Stimulated activated CD8-positive, alpha-beta memory T cell treated with anti-CD3 and anti-CD28 coated beads, Interleukin-12 subunit alpha, Interleukin-12 subunit beta, amount 100 ng/mL, for 24 hours (primary cell): ENCODE results near the gene FOXO3.

ENCODE experiments used
- DNase-seq: peaks from one replicate; pipeline ENCODE4 v3.0.0-alpha.2; 2020; ENCODE audit errors: extremely low read depth

Gene FOXO3

GRCh38 chr6:108684771-108685329, 124.1 kb downstream of the FOXO3 start:
- no peak for DNase-seq

GRCh38 chr6:108685970-108686369, 125.3 kb downstream of the FOXO3 start:
- no peak for DNase-seq

- DNase-seq: no peak
Observed at GRCh38 chr6:108686896-108687295, 126.2 kb downstream of the FOXO3 start.

GRCh38 chr6:108687921-108688320, 127.2 kb downstream of the FOXO3 start:
- no peak for DNase-seq

- DNase-seq: no peak
Observed at GRCh38 chr6:108689272-108690161, 128.8 kb downstream of the FOXO3 start.

- no peak for DNase-seq
Observed at GRCh38 chr6:108690326-108691049, 129.8 kb downstream of the FOXO3 start.

GRCh38 chr6:108693430-108694154, 132.9 kb downstream of the FOXO3 start:
- no peak for DNase-seq

GRCh38 chr6:108694816-108695215, 134.1 kb downstream of the FOXO3 start:
- DNase-seq: no peak

GRCh38 chr6:108697561-108698161, 136.9 kb downstream of the FOXO3 start:
- no peak for DNase-seq

GRCh38 chr6:108698593-108699289, 138.0 kb downstream of the FOXO3 start:
- no peak for DNase-seq

GRCh38 chr6:108699290-108700041, 138.7 kb downstream of the FOXO3 start:
- no peak for DNase-seq

GRCh38 chr6:108702106-108702851, 141.6 kb downstream of the FOXO3 start:
- DNase-seq: no peak

- DNase-seq: no peak
Observed at GRCh38 chr6:108706649-108707048, 145.9 kb downstream of the FOXO3 start.

GRCh38 chr6:108707328-108707976, 146.7 kb downstream of the FOXO3 start:
- DNase-seq: no peak

GRCh38 chr6:108710030-108710429, 149.3 kb downstream of the FOXO3 start:
- no peak for DNase-seq

- no peak for DNase-seq
Observed at GRCh38 chr6:108710551-108710950, 149.8 kb downstream of the FOXO3 start.

GRCh38 chr6:108711071-108711470, 150.4 kb downstream of the FOXO3 start:
- DNase-seq: no peak

GRCh38 chr6:108711826-108712225, 151.1 kb downstream of the FOXO3 start:
- DNase-seq: no peak

- no peak for DNase-seq
Observed at GRCh38 chr6:108712946-108713345, 152.2 kb downstream of the FOXO3 start.
